Fibroblast of villous mesenchyme (primary cell): ENCODE data around the gene ADAMTSL1. TPM values are rescaled to one million over a fixed set of nuclear protein-coding genes. Genes with fewer than 3 reads are reported as not detected.

ENCODE experiments used
- DNase-seq: peaks from one replicate; pipeline ENCODE4 v3.0.0-alpha.2; 2010; ENCODE audit warnings: low read depth
- H3K4me3 ChIP-seq: 2 replicates; pipeline ENCODE4 v1.5.1; 2011; ENCODE audit warnings: low read depth, mild to moderate bottlenecking, low read length
- CTCF ChIP-seq: IDR thresholded peaks from 2 replicates; pipeline ENCODE4 v1.5.1; 2012; ENCODE audit warnings: low read depth, mild to moderate bottlenecking, low read length; ENCODE audit not compliant: insufficient read depth
- total RNA-seq: library from RNA; depleted of rRNA; stranded (reverse); fragments of >200 nt; gene quantifications from 2 replicates; pipeline ENCODE4 v1.2.3, GENCODE V29; 2012

ADAMTSL1 gene
- total RNA-seq, 1 donor, result 3.0 TPM

DNA sequence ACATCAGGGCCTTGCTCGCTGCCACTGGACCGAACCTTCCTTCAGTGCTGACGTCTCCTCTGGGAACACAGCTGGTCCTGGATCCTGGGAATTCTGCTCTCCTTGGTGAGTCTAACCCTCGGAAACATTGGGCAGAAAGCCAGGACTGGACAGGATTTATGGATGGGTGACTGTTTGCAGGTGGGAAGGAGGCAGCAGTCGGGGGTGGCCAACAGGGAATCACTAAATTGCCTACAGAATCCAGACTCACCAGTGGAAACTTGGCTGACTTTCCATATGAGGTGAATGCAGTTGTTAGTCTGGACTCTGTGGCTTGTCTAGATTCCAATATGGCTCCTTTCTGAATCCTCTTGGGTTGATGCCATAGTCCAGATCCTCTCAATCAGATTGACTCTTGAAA is 355.9 kb downstream of the ADAMTSL1 start:
- H3K4me3 ChIP-seq, result no peak overlapping the region
- TF ChIP-seq CTCF, result no peak
- DNase-seq, result peak; percentile 3

DNA sequence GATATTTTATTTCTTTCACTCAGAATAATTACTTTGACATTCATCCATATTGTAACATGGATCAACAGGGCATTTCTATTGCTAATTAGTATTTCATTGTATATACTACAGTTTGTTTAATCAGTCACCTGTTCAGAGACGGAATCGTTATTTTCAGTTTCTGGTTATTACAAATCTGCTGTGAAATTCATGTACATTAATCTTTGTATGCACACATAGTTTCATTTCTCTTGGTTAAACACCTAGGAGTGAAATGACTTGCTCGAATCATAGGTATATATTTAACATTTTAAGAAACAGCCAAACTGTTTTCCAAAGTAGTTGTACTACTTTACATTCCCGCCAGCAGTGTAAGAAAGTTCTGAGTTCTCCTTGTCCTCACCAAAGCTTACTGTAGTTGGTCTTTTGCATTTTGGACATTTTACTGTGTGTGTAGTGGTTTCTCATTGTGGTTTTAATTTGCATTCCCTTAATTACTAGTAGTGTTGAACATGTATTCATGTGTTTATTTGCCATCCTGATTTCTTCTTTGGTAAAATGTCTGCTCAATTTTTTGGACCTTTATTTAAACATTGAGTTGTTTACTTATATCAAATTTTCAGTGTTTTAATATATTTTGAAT is 360.9 kb downstream of the ADAMTSL1 start:
- TF ChIP-seq CTCF, result no peak
- DNase-seq, result no peak
- no peak overlapping the region for H3K4me3 ChIP-seq

GRCh38 chr9:18837402-18837801 is 363.4 kb downstream of the ADAMTSL1 start:
- no peak overlapping the region for H3K4me3 ChIP-seq
- no peak for TF ChIP-seq CTCF
- no peak for DNase-seq

DNA sequence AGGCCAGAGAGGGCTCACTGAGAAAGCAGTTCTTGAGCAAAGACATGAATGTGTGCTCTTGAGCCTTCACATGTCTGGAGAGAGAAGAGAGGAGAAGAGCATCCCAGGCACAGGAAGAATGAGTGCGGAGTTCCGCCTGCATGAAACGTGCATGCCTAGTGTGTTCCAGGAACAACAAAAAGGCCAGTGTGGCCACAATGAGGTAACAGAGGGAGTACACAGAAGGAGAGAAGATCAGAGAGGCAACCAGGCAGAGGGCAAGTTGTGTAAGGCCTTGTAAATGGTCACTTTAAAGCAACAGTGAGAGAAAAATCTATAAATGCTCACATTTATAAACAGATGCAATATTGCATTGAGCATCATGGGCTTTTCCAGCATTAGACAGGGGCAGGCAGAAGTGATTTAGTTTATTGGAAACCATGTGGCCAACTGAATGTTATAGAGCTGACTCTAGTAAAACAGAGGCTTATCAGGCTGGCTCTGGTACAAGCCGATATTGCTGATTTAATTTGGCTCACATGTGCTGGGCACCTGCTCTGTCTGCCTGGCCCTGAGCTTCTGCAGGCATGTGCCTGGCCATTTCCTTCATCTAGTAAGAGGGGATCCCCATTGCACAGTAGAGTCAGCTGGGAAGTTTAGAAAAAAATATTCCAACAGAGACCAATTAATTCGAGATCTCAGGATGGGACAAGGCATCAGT is 373.8 kb downstream of the ADAMTSL1 start:
- no peak overlapping the region for H3K4me3 ChIP-seq
- peak; percentile 40 for DNase-seq
- no peak for TF ChIP-seq CTCF

DNA sequence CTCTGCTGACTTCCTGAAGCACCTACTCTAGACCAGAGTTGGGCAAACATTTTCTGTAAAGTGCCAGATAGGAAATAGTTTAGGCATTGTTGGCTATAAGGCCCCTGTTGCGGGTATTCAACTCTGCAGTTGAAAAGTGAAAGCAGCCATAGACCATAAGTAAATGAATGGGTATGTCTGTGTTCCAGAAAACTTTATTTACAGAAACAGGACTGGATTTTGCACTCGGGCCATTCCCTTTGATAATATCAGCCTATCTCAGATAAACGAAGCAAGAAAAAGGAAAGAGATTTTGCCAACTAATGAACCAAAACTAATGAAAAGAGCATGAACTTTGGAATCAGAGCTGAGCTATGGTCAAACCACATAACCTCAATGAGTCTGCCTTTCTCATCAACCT is 374.7 kb downstream of the ADAMTSL1 start:
- no peak overlapping the region for H3K4me3 ChIP-seq
- DNase-seq, result no peak
- TF ChIP-seq CTCF, result no peak

DNA sequence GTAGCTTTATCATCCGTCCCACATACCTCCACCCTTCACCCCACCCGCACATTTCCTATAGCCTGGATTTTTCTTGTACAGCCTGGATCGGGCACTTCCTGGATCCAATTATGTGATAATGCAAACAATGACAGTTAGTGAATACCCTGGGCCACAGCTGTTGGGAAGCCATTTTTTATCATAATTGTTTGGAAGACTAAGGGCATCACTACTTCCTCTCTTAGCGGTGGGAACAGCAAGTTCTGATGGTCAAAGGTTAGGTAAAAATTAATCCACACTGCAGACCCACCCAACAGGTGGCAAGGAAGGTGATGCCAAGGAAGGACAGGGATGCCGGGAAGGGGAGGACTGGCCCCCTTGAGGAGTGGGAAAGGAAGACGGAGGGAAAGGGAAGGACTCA is 375.3 kb downstream of the ADAMTSL1 start:
- TF ChIP-seq CTCF, result no peak
- no peak for DNase-seq
- H3K4me3 ChIP-seq, result no peak overlapping the region
